GM19099 (cell line): ENCODE measurements around the gene ZNF79.

Source experiments
- POLR2A ChIP-seq: IDR thresholded peaks from 3 replicates; pipeline ENCODE4 v1.6.1; 2011; ENCODE audit warnings: low read depth; ENCODE audit not compliant: insufficient read length; ENCODE audit errors: extremely low read depth

ZNF79 gene

GRCh38 chr9:127395497-127396252 lies 28.5 kb upstream of the ZNF79 start:
- no peak for TF ChIP-seq POLR2A

DNA sequence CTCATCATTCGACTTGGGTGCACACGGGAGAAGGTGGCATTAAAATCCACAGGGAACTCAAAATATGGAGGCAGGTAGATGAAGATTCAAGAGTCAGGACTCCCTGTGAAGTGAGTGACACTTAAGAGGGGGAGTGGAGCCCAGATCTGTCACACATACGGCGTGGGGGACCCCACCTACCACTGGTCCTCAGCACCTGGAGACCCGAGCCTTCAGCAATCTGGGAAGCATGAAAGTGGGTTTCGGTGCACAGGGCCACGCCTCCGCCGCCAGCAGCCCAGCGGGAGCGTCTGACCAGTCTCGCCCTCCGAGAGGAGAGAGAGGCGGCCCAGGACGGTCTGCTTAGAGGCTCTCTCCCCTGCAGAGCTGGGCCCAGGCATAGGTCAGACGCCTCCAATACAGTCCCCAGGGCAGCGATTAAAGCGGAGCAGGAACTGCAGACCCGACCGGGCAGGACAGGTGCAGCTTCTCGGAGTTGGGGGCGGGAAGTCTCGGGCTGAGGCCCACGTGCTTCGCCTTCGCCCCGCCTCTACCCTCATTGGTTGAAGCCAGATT lies 27.9 kb upstream of the ZNF79 start:
- TF ChIP-seq POLR2A: peak; percentile 67

- peak; percentile 66 for TF ChIP-seq POLR2A
Observed at GRCh38 chr9:127396808-127397645, 27.2 kb upstream of the ZNF79 start, which contains the start of gene SLC2A8. TSS of gene SLC2A8 (plus strand) at chr9:127397169. CDS start at chr9:127397231, 62 bp downstream.

GRCh38 chr9:127397646-127398274 lies 26.4 kb upstream of the ZNF79 start:
- TF ChIP-seq POLR2A: no peak

- no peak for TF ChIP-seq POLR2A
Observed at GRCh38 chr9:127398275-127398647, 25.9 kb upstream of the ZNF79 start.

DNA sequence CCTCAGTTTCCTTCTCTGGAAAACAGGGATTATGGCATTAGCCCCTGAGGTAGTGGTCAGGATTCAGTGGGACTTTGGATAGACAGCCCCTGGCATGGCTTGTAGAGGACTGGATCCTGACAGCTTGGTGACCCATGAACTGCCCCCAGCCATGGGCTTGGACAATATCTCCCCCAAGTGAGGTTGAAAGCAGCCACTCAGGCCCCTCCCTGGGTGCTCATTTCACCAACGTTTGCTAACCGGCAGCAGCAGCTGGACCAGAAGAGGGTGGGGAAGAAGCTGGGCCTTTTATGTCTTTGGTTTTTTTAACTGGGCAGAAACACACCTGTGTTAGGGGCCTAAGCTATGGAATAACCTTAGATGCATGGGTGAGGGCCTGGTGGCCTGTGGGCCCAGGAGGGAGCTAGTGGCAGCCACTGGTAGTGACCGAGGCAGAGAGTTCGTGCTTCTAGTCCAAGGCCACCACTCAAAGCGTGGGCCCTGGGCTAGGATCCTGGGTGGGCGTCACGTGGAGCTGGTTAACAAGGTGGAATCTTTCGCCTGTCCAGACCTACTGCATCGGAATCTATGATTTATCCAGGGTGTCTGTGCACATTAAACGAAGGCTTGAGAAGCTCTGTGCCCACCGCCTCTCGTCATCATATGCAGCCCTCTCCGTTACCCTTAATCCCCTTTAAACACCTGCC lies 25.3 kb upstream of the ZNF79 start:
- TF ChIP-seq POLR2A: no peak

DNA sequence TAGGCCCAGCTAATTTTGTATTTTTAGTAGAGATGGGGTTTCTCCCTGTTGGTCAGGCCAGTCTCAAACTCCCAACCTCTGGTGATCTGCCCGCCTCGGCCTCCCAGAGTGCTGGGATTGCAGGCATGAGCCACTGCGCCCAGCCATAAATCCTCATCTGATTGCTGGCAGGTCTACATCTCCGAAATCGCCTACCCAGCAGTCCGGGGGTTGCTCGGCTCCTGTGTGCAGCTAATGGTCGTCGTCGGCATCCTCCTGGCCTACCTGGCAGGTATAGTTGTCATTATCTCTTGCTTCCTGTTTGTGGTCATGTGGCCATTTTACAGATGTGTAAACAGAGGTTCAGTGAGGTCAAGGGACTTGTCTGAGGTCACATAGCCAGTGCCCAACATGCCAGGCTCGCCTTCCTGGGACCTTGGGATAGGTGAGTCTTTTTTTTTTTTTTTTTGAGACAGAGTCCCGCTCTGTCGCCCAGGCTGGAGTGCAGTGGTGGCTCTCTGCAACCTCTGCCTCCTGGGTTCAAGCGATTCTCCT lies 24.4 kb upstream of the ZNF79 start:
- no peak for TF ChIP-seq POLR2A

- no peak for TF ChIP-seq POLR2A
Observed at GRCh38 chr9:127402401-127403090, 21.6 kb upstream of the ZNF79 start.

- TF ChIP-seq POLR2A: no peak
Observed at GRCh38 chr9:127403507-127404192, 20.5 kb upstream of the ZNF79 start.

GRCh38 chr9:127404631-127405030 lies 19.6 kb upstream of the ZNF79 start:
- TF ChIP-seq POLR2A: no peak

- TF ChIP-seq POLR2A: no peak
Observed at GRCh38 chr9:127405344-127406125, 18.6 kb upstream of the ZNF79 start.

DNA sequence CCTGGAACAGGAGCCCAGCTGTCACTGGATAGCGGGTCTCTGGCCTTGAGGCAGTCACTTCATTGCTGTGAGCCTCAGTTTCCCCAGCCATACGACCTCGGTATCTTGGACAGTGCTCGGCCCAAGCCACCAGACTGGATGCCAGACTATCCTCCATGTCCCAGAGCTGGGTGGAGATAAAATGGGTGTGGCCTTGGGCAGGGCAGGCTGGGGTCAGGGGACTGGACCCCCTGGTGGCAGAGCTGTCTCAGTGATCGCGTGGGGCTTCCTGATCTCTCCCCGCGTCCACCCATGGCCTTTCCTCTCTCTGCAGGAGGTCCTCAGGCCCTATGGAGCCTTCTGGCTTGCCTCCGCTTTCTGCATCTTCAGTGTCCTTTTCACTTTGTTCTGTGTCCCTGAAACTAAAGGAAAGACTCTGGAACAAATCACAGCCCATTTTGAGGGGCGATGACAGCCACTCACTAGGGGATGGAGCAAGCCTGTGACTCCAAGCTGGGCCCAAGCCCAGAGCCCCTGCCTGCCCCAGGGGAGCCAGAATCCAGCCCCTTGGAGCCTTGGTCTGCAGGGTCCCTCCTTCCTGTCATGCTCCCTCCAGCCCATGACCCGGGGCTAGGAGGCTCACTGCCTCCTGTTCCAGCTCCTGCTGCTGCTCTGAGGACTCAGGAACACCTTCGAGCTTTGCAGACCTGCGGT lies 17.2 kb upstream of the ZNF79 start:
- no peak for TF ChIP-seq POLR2A
